IPS-18a (cell line): ENCODE data around the gene KCNH8.

Experiments used
- H3K27ac ChIP-seq: one replicate; pipeline ENCODE4 v1.5.1; 2013; ENCODE audit warnings: low read length
- H3K27me3 ChIP-seq: one replicate; pipeline ENCODE4 v1.6.1; 2013; ENCODE audit warnings: mild to moderate bottlenecking, low read length; ENCODE audit not compliant: control insufficient read depth, insufficient read depth
- H3K36me3 ChIP-seq: one replicate; pipeline ENCODE4 v1.6.1; 2013; ENCODE audit warnings: low read depth, low read length; ENCODE audit not compliant: control insufficient read depth
- H3K4me1 ChIP-seq: one replicate; pipeline ENCODE4 v1.6.1; 2013; ENCODE audit warnings: low read depth, low read length; ENCODE audit not compliant: control insufficient read depth
- H3K4me3 ChIP-seq: one replicate; pipeline ENCODE4 v1.5.1; 2013; ENCODE audit warnings: low read length
- H3K9ac ChIP-seq: one replicate; pipeline ENCODE4 v1.6.1; 2013; ENCODE audit warnings: mild to moderate bottlenecking, low read length, moderate library complexity
- H3K9me3 ChIP-seq: one replicate; pipeline ENCODE4 v1.6.1; 2013; ENCODE audit warnings: low read depth, low read length; ENCODE audit not compliant: control insufficient read depth

The KCNH8 gene

DNA sequence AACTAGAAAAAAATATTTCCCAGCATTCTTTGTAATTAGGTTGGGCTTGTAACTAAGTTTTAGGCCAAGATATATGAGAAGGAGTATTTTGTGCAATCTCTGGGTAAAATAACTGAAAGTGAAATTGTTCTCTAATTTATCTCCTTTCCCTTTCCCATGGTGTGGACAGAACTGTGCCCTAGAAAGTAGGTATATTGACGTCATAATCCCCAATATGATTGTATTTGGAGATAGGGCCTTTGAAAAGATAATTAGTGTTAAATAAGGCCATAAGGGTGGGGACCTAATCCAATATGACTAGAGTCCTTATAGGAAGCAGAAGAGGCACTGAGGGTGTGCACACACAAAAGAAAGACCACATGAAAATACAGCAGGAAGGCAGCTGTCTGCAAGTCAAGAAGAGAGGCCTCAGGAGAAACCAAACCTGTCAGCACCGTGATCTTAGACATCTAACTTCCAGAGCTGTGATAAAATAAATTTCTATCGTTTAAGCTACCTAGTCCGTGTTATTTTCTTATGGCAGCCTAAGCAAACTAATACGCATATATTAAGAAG lies 106.6 kb downstream of the KCNH8 start:
- H3K4me3 ChIP-seq, result no peak overlapping the region
- no peaks in the 10 kb centered on the region for H3K27me3 ChIP-seq
- H3K27ac ChIP-seq, result no peak overlapping the region
- peaks cover 4% of the 10 kb centered on the region for H3K4me1 ChIP-seq
- no peak overlapping the region for H3K9ac ChIP-seq
- H3K36me3 ChIP-seq, result no peaks in the 10 kb centered on the region
- H3K9me3 ChIP-seq, result no peaks in the 10 kb centered on the region

DNA sequence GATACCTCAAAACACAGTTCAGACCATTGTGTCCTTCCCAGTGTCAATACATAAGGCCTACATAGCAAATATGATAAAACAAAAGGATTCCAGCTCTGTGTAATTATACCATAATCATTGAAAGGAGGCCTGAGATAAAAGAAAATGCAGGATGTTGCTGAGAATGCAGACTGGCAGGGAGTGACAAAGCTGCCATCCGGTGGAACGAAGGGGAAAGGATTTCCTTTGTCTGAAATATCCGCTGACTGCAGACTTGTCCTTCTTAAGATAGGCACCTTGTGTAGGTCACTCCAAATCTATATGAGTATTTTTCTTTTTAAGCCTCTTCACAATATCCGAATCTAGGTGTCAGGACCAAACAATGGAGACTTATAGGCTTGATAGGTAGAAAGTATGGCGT lies 108.0 kb downstream of the KCNH8 start:
- Histone ChIP-seq H3K4me3 (no peak overlapping the region), H3K27ac (no peak overlapping the region), H3K36me3 (no peaks in the 10 kb centered on the region), H3K9me3 (no peaks in the 10 kb centered on the region), H3K9ac (no peak overlapping the region), H3K27me3 (no peaks in the 10 kb centered on the region), H3K4me1 (no peaks in the 10 kb centered on the region)

DNA sequence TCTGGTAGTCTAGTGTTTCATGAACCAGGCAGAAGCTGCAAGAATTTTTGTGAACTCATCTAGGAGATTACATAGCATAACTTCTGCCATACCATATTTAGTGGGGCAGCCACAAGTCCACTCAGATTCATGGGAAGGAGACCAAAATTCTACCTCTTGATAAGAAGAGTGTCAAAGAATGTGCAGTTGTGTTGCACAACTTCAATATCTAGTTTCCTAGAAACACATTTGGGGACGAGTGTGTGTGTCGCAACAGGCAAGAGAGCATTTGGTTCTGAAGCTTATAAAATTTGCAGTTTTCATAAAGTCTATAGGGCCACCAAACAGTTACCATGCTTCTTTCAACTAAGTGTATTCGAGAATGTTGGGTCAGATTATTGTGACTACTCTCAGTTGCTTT lies 115.3 kb downstream of the KCNH8 start:
- Histone ChIP-seq H3K4me1 (peaks cover 20% of the 10 kb centered on the region), H3K36me3 (no peaks in the 10 kb centered on the region), H3K27ac (no peak overlapping the region), H3K9me3 (no peaks in the 10 kb centered on the region), H3K9ac (no peak overlapping the region), H3K27me3 (no peaks in the 10 kb centered on the region), H3K4me3 (no peak overlapping the region)

DNA sequence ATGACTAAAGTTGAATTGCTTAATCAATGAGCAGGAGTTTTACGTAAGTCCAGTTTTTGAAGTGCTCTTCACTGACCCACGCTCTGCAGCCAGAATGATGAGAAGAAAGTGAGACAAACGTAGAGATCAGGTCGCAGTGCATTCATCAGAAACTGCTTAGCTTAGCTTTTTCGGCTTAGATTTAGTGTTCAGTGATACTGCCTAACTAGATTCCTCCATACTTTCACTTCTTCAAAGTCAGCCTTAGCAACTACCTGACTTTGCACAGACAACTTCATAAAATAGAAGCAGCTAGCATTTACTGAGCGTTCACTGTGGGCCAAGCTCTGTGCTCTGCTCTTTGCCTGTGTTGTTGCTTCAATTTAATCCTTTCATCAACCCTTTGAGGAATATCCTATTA lies 116.1 kb downstream of the KCNH8 start:
- Histone ChIP-seq H3K27ac (no peak overlapping the region), H3K9ac (no peak overlapping the region), H3K4me3 (no peak overlapping the region), H3K9me3 (no peaks in the 10 kb centered on the region), H3K4me1 (peaks cover 20% of the 10 kb centered on the region), H3K36me3 (no peaks in the 10 kb centered on the region), H3K27me3 (no peaks in the 10 kb centered on the region)

DNA sequence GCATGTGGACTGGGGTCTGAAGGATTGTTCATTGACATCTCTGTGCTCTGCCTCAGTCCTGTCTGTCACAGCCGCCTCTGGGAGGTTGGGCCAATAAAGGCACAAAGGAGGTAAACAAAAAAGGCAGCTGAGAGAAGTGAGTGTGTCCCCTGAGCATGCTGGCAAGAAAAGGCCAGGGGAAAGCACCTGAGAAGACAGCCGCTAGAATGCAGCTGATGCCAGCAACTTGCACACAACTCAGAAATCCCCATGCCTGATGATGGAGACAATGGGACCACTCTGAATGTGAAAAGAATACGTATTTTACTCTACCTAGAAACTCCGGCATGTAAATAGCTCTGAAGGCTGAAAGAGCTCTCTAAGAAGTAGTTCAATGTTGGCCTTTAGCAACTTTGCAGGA lies 118.7 kb downstream of the KCNH8 start:
- no peaks in the 10 kb centered on the region for H3K27me3 ChIP-seq
- H3K4me3 ChIP-seq, result peak overlapping the region; percentile 12
- no peak overlapping the region for H3K27ac ChIP-seq
- H3K36me3 ChIP-seq, result no peaks in the 10 kb centered on the region
- no peak overlapping the region for H3K9ac ChIP-seq
- H3K9me3 ChIP-seq, result no peaks in the 10 kb centered on the region
- peaks cover 24% of the 10 kb centered on the region for H3K4me1 ChIP-seq

DNA sequence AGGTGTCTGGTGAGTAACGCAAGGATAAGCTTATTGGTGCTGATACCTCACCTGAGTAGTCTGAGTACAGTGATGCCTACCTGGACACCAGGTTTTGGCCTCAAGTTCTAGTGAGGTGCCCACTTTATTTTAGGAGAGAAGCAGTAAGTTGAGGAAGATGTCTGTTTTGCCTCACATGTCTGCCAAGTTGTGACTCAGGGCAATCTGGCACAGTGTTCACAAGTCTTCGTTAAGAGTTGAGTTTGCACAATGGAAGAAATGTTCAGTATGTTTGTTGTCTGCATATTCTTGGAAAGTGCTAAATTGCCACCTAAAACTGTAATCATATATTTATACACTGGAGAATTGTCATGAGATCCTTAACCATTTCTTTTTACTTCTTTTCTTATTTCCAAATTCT lies 122.2 kb downstream of the KCNH8 start:
- peaks cover 30% of the 10 kb centered on the region for H3K4me1 ChIP-seq
- no peak overlapping the region for H3K27ac ChIP-seq

DNA sequence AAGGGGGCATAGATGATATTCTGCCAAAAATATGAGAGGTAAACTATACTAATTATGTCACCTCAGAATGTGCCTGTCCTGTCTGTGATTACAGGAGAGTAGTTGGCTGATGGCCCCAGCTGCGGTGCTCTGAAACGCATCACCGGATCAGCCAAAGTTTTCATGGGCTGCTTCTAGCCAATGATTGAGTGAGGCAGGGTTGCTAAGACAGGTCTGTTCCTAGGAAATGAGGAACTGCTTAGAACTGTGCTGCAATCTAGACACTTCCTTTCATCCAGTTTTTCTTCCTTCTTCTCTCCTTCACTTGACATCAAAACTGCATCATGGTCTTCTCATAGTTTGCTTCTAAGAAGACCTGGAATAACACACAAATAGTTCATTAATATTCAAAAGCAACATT lies 124.0 kb downstream of the KCNH8 start:
- H3K4me3 ChIP-seq, result no peak overlapping the region
- no peak overlapping the region for H3K9ac ChIP-seq
- no peaks in the 10 kb centered on the region for H3K9me3 ChIP-seq
- no peak overlapping the region for H3K27ac ChIP-seq
- H3K36me3 ChIP-seq, result no peaks in the 10 kb centered on the region
- H3K4me1 ChIP-seq, result peaks cover 21% of the 10 kb centered on the region
- no peaks in the 10 kb centered on the region for H3K27me3 ChIP-seq

More for the DNA sequence above, 122.2 kb downstream of the KCNH8 start:
- no peak overlapping the region for H3K9ac ChIP-seq
- no peaks in the 10 kb centered on the region for H3K36me3 ChIP-seq
- H3K27me3 ChIP-seq, result no peaks in the 10 kb centered on the region
- no peaks in the 10 kb centered on the region for H3K9me3 ChIP-seq
- H3K4me3 ChIP-seq, result no peak overlapping the region

DNA sequence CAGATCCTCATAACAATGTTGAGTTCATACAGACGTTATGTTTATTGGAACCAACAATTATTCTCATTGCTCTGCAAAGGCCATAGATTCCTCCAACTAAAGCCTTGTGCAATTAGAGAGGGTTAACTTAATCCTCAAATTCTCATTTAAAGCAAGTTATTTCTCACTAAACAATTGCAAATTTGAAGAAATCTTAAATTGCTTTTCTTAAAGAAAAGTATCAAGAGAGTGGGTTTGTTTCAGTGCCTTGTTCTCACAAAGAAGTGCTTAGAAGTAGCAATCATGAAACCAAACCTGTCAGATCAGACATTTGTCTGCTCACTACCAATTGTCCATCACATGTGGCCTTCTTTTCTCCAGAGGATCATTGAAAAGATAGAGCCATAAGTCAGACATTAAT lies 124.8 kb downstream of the KCNH8 start:
- Histone ChIP-seq H3K27me3 (no peaks in the 10 kb centered on the region), H3K4me3 (no peak overlapping the region), H3K4me1 (peaks cover 14% of the 10 kb centered on the region), H3K9me3 (no peaks in the 10 kb centered on the region), H3K27ac (no peak overlapping the region), H3K36me3 (no peaks in the 10 kb centered on the region), H3K9ac (no peak overlapping the region)

DNA sequence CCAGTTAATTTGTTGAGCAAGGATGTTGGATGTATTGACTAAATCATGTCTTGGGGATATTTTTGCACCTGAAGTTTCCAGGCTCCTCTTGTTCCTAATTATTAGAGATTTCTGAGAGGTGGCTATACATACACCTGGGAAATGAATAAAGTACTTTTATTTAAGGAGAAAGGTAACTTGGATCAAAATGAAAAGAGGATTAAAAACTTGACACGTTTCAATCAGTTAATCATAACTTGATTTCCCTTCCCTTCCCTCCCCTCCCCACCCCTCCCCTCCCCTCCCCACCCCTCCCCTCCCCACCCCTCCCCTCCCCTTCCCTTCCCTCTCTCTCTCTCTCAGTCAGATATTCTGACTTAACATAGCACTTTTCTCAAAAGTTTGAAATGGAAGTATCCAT lies 126.3 kb downstream of the KCNH8 start:
- Histone ChIP-seq H3K4me3 (no peak overlapping the region), H3K9ac (no peak overlapping the region), H3K27ac (no peak overlapping the region), H3K27me3 (no peaks in the 10 kb centered on the region), H3K9me3 (no peaks in the 10 kb centered on the region), H3K36me3 (no peaks in the 10 kb centered on the region), H3K4me1 (peaks cover 10% of the 10 kb centered on the region)

DNA sequence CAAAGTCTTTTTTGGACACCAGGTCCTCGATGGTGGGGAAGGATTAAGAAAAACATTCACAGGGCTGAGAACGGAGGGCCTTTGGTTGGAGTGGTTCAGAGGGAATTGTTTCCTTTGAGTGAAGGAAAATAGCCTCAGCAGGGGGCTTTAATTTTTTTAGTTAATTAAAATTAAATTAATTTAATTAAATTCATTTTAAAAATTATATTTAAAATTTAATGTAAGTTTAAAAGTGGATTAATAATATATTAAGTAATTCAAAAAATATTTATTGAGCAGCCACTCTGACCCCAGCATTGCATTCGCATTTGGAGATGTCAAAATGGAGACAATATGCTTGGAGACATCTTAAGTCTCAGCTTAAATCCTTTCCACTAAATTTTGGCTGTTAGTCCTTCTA lies 136.7 kb downstream of the KCNH8 start:
- Histone ChIP-seq H3K27me3 (no peaks in the 10 kb centered on the region), H3K4me1 (no peaks in the 10 kb centered on the region), H3K9me3 (no peaks in the 10 kb centered on the region)

DNA sequence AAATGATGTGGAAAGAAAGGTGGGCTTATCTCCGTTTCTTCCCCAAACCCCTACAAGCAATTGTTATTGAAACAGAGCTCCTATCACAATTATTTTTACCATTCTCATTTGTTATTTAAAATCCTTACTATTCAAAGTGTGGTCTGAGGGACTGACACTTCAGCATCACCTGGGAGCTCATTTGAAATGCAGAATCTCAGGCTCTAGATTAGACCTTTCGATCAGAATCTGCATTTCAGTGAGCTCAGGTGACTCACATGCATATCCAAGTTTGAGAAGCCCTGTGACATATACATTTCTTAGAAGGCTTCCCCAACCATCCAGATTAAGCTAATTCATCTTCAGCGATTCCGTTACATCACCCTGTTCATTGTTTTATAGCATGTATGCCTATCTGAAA lies 145.0 kb downstream of the KCNH8 start:
- H3K36me3 ChIP-seq, result no peaks in the 10 kb centered on the region
- H3K4me1 ChIP-seq, result peaks cover 22% of the 10 kb centered on the region
- no peaks in the 10 kb centered on the region for H3K27me3 ChIP-seq
- no peak overlapping the region for H3K4me3 ChIP-seq
- no peaks in the 10 kb centered on the region for H3K9me3 ChIP-seq
- no peak overlapping the region for H3K9ac ChIP-seq
- H3K27ac ChIP-seq, result no peak overlapping the region

More for the DNA sequence above, 136.7 kb downstream of the KCNH8 start:
- no peak overlapping the region for H3K27ac ChIP-seq
- no peak overlapping the region for H3K4me3 ChIP-seq
- no peaks in the 10 kb centered on the region for H3K36me3 ChIP-seq
- no peak overlapping the region for H3K9ac ChIP-seq

DNA sequence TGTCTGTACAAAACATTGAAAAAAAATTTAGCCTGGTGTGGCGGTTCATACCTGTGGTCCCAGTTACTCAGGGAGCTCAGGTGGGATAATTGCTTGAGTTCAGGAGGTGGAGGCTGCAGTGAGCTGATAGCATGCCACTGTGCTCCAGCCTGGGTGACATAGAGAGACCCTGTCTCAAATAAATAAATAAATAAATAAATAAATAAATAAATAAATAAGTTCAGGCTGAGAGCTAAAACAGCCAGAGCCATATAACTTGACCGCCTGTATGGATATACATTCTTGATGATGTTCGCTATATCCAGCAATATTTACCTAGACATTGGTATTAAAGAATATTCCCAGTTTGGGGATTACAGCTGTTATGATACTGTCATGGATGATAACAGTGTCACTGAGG lies 146.9 kb downstream of the KCNH8 start:
- no peak overlapping the region for H3K27ac ChIP-seq
- H3K4me3 ChIP-seq, result no peak overlapping the region
- H3K36me3 ChIP-seq, result no peaks in the 10 kb centered on the region
- H3K27me3 ChIP-seq, result no peaks in the 10 kb centered on the region
- no peak overlapping the region for H3K9ac ChIP-seq
- no peaks in the 10 kb centered on the region for H3K9me3 ChIP-seq
- peaks cover 22% of the 10 kb centered on the region for H3K4me1 ChIP-seq
